Gastroesophageal sphincter (tissue), 4 donors: Measurements from ENCODE around the gene PPFIA4. TPM values are rescaled to one million over a fixed set of nuclear protein-coding genes. Genes with fewer than 3 reads are reported as not detected.

Experiments used
- ATAC-seq: fragments of 150-250 bp; one replicate; pipeline ENCODE4 v1.9.1; 2016; ENCODE audit warnings: mild to moderate bottlenecking, moderate library complexity
- H3K27ac ChIP-seq, 4 donors: fragments of 200-600 bp; sonication (generic) in 3 of 4; 1 replicate in 3 of 4; 2 replicates in 1 of 4; pipeline ENCODE4 v1.5.1; 2016 to 2019
- H3K27me3 ChIP-seq: fragments of 200-600 bp; sonication (generic); one replicate; pipeline ENCODE4 v1.5.1; 2019
- H3K36me3 ChIP-seq, 2 donors: fragments of 200-600 bp; sonication (generic); one replicate each; pipeline ENCODE4 v1.5.1; 2019; ENCODE audit warnings: control low read depth in 1 of 2
- H3K4me1 ChIP-seq, 3 donors: fragments of 200-600 bp; sonication (generic); 1 replicate in 2 of 3; 2 replicates in 1 of 3; pipeline ENCODE4 v1.5.1; 2016 to 2019; ENCODE audit warnings: control low read depth in 2 of 3
- H3K4me3 ChIP-seq, 2 donors: fragments of 200-600 bp; sonication (generic); one replicate each; pipeline ENCODE4 v1.5.1; 2019; ENCODE audit warnings: mild to moderate bottlenecking in 1 of 2, moderate library complexity in 1 of 2
- H3K9me3 ChIP-seq, 3 donors: fragments of 200-600 bp; sonication (generic); one replicate each; pipeline ENCODE4 v1.5.1; 2017 to 2019; ENCODE audit warnings: control low read depth in 2 of 3
- CTCF ChIP-seq, 4 experiments: fragments of 200-600 bp in 2 of 4; fragments of 450-650 bp in 2 of 4; sonication (generic) in 1 of 4; IDR thresholded peaks; one replicate each; pipeline ENCODE4 v1.5.1; 2017 to 2019; ENCODE audit warnings: antibody characterized with exemption in 4 of 4, mild to moderate bottlenecking in 2 of 4, moderate library complexity in 2 of 4
- EP300 ChIP-seq: sonication (generic); formaldehyde crosslinking; IDR thresholded peaks from one replicate; pipeline ENCODE4 v1.6.1; 2017; ENCODE audit warnings: antibody characterized with exemption, mild to moderate bottlenecking
- POLR2A ChIP-seq, 2 donors: fragments of 450-650 bp; IDR thresholded peaks; one replicate each; pipeline ENCODE4 v1.6.1; 2017; ENCODE audit warnings: antibody characterized with exemption in 2 of 2, mild to moderate bottlenecking in 2 of 2, moderate library complexity in 1 of 2
- POLR2AphosphoS5 ChIP-seq: sonication (generic); formaldehyde crosslinking; IDR thresholded peaks from one replicate; pipeline ENCODE4 v1.6.1; 2017; ENCODE audit warnings: antibody characterized with exemption
- WGBS, 2 donors: methylation state at CpG; one replicate each; pipeline ENCODE4 v1.1.5; 2018; ENCODE audit warnings: low coverage in 1 of 2; 5-methylcytosine and 5-hydroxymethylcytosine counted together
- total RNA-seq, 4 donors: library from RNA; depleted of rRNA; stranded (reverse); fragments of >200 nt; gene quantifications; one replicate each; pipeline ENCODE4 v1.1.0, GENCODE V29; 2016

PPFIA4 gene
- total RNA-seq, 4 donors from 2014 or later: 0.81 to 10.5 (median 1.7) TPM

DNA sequence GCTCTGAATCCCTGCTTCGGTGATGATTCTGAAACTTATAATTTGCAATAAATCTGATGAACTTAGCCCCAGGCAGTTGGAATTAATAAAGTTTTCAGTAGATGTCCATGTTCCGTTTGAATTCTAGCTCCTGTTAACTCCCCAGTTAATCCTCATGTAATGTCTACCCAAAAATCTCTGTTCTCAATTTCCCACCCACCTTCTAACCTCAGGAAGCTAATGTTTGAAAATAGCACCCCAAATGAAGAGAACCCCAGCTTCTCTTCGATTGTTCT, 55.9 kb downstream of the PPFIA4 start:
- Histone ChIP-seq H3K36me3 (no peaks in the 10 kb centered on the region), H3K27ac (no peak overlapping the region), H3K4me3 (no peak overlapping the region), H3K9me3 (no peaks in the 10 kb centered on the region), H3K4me1 (no peaks in the 10 kb centered on the region), H3K27me3 (peaks cover 34% of the 10 kb centered on the region)
- TF ChIP-seq POLR2AphosphoS5 (no peak), CTCF (IDR thresholded peaks at IDR 0.05) (no peak), POLR2A (IDR thresholded peaks at IDR 0.05) (no peak), EP300 (no peak)
- no peak for ATAC-seq
- WGBS, 2 donors: 58 to 68% methylated on average over 2 to 3 of the region's 3 CpGs

DNA sequence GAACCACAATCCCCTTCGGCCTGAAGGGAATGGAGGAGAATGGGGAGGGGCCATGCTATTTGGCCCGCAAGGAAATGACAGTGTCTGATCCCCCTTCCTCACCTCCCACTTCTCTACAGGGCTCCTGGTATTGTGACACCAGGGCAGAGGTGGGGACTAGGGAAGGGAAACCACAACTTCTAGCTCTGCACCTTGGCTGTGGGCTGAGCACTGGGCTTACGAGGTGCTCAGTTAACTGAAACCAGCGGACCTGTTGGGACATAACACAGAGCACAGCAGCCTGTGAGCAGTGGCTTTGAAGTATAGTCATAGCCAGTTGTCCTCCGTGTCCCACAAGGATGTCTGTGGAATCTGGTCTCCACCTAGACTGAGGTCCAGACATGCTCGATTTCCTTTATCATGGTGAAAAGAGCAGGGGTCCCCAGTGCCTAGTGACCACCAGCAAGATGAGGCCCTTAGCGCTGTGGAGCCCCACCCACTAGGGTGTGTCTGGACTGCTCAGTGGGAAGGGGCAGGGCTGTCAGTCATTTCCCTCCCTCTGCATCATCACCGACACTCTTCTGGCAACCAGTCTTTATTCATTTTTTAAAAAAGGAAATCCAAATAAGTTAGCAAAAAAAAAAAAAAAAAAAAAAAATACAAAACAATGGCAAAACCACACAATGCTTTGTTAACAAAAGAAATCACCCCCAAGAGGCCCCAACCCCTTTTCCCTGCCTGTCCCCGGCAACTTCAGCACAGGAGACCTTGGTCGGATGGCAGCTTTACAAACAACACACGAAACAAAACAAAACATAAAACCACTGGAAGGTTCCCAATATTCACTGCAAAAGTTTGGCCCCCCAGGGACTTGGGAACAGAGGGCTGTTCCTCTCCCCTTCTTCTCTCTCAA, 56.5 kb downstream of the PPFIA4 start:
- no peaks in the 10 kb centered on the region for H3K36me3 ChIP-seq
- no peaks in the 10 kb centered on the region for H3K4me1 ChIP-seq
- H3K4me3 ChIP-seq: no peak overlapping the region
- TF ChIP-seq EP300 (no peak), POLR2A (IDR thresholded peaks at IDR 0.05) (no peak), POLR2AphosphoS5 (no peak), CTCF (IDR thresholded peaks at IDR 0.05) (no peak)
- no peaks in the 10 kb centered on the region for H3K9me3 ChIP-seq
- WGBS, 2 donors: 65% methylated on average over 5 of the region's 11 CpGs; no CpG with 5 or more reads in 1 of the 2 donors
- no peak overlapping the region for H3K27ac ChIP-seq
- ATAC-seq: no peak
- H3K27me3 ChIP-seq: peaks cover 30% of the 10 kb centered on the region

DNA sequence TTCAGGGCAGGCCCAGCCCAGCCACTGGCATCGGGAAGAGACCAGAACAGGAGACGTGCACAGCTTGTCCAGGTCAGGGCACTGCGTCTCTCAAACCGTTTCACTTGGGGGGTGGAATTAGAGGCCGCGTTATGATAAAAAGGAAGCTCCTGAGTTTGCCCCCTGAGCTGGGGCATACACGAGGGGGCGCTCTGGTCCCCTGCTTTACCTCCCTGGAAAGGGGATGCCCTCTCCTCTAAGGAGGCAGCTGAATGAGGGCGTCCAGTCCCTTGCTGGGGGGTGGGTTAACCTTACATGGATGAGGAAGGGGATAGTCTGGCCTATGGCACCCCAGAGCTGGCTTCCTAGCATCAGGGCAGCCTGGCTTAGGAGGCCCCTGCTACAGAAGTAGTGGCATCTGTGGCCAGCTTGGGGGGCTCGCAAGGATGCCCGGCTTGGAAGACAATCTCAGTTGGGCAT, 57.2 kb downstream of the PPFIA4 start:
- no peak overlapping the region for H3K27ac ChIP-seq
- H3K4me1 ChIP-seq: no peaks in the 10 kb centered on the region
- H3K4me3 ChIP-seq: no peak overlapping the region

DNA sequence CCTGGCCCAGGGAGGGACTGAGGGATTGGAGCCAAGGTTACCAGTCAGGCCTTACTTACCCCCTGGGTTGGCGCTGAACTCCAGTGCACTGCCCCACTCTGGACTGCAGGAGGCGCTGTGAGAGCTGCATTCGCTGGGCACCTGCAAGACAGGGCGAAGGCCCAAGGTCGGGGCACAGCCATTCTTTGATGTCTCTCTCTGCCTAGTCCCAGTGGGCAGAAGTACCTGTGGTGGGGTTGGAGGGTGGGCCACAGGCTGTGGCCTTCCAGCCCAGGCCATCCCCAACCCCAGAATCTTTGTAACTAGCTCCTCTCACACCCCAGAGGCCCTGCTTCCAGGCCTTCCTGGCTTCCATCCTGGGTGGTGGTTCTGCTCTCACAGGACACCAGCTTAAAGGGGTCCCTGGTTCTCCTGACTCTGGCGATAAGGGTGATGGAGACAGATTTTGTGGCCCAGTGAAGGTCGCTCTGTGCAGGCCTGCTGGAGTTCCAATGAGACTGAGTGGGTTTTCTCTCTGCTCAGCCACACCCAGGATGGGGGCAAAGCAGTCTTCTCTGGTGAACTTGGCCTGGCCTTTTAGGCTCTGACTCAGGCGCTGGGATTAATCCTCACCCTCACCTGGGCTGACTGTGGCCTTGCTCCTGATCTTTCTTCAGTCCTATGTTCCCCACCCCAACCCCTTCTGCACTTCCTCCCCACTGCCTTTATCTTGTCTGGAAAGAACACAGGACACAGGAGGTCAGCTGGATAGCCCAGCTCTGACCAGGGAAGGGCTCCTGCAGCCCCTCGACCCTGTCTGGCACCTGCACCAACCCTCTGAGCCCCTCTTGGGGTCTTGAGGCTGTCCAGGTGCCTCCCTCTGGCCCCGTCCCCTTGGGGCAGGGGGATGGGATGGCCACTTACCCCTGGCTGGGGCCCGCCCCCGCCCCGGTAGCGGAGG, 58.6 kb downstream of the PPFIA4 start:
- H3K36me3 ChIP-seq: no peaks in the 10 kb centered on the region
- ATAC-seq: no peak
- H3K4me1 ChIP-seq: no peaks in the 10 kb centered on the region
- H3K27me3 ChIP-seq: peaks cover 25% of the 10 kb centered on the region
- WGBS, 2 donors: 80 to 83% methylated on average over 2 to 7 of the region's 14 CpGs
- TF ChIP-seq CTCF (IDR thresholded peaks at IDR 0.05) (no peak), POLR2A (IDR thresholded peaks at IDR 0.05) (no peak), EP300 (no peak), POLR2AphosphoS5 (no peak)
- no peaks in the 10 kb centered on the region for H3K9me3 ChIP-seq
- no peak overlapping the region for H3K27ac ChIP-seq
- no peak overlapping the region for H3K4me3 ChIP-seq

More for the DNA sequence above, 57.2 kb downstream of the PPFIA4 start:
- Histone ChIP-seq H3K36me3 (no peaks in the 10 kb centered on the region), H3K9me3 (no peaks in the 10 kb centered on the region), H3K27me3 (peaks cover 25% of the 10 kb centered on the region)
- no peak for ATAC-seq
- 70 to 80% methylated on average over 1 to 2 of the region's 11 CpGs for WGBS, 2 donors
- no peak for TF ChIP-seq CTCF (IDR thresholded peaks at IDR 0.05)
- TF ChIP-seq POLR2A (IDR thresholded peaks at IDR 0.05): no peak
- no peak for TF ChIP-seq POLR2AphosphoS5
- TF ChIP-seq EP300: no peak
